ENCODE data around the gene C14orf180.

- no peak for TF ChIP-seq CTCF (conservative IDR thresholded peaks at IDR 0.05; ENCODE audit: low read depth, low read length)
- TF ChIP-seq EZH2 (IDR thresholded peaks at IDR 0.05; ENCODE audit: low read length, unreplicated experiment) = no peak
- TF ChIP-seq EZH2phosphoT487 (IDR thresholded peaks at IDR 0.05; ENCODE audit: borderline replicate concordance, low read length) = no peak
Observed at GRCh38 chr14:104602933-104603325, 23.4 kb downstream of the C14orf180 start.
